Measurements from ENCODE around the gene MTTP.

The MTTP gene

DNA sequence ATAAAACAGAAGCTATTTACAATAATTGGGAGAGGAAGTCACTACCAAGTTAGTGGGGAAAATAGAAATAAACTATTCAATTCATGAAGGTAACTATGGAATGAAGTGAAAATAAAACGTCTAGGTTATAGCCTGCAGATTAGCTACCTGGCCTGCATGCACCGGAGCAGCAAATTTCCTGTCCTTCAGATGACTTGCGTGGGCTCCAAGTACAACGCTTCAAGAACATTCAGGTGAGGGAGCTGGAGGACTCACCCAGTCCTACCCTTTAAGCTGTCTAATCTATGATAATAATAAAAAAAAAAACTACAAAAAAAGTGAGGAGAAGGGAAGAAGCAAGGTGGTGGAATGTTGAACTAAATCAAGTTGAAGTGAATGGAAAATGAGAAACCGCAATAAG, 69.8 kb downstream of the MTTP start:
- TF ChIP-seq, protein P1, sequence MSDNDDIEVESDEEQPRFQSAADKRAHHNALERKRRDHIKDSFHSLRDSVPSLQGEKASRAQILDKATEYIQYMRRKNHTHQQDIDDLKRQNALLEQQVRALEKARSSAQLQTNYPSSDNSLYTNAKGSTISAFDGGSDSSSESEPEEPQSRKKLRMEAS (IDR thresholded peaks at IDR 0.05), result no peak
- TF ChIP-seq YY1 (IDR thresholded peaks at IDR 0.05; ENCODE audit: low read depth) (no peak), TCF12 (IDR thresholded peaks at IDR 0.05; ENCODE audit: low read depth) (no peak), EP300 (IDR thresholded peaks at IDR 0.05; ENCODE audit: borderline replicate concordance) (no peak)

DNA sequence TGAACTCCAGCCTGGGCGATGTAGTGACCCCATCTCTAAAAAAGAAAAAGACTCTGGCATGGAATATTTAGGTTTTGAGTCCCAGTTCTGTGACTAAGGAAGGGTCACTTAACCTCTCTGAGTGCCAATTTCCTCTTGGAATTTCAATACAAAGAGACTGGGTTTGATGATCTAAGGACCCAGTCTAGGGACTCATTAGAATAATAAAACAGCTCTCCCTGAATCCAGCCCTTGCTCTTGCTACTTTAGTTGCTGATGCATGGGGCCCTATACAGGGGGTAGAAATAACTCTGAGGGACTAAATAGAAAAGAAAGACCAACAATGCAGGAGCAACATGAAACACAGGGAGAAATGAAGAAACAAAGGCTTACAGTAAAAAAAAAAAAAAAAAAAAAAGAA, 70.4 kb downstream of the MTTP start:
- TF ChIP-seq ZBTB7A (IDR thresholded peaks at IDR 0.05; ENCODE audit: low read depth) (no peak), CREB1 (IDR thresholded peaks at IDR 0.05; ENCODE audit: low read depth) (no peak), EGR1 (IDR thresholded peaks at IDR 0.05) (no peak), EP300 (IDR thresholded peaks at IDR 0.05; ENCODE audit: borderline replicate concordance) (no peak), TAF1 (IDR thresholded peaks at IDR 0.05; ENCODE audit: low read depth) (no peak), TEAD4 (IDR thresholded peaks at IDR 0.05) (no peak), NFIC (IDR thresholded peaks at IDR 0.05) (no peak), TCF12 (IDR thresholded peaks at IDR 0.05; ENCODE audit: low read depth) (no peak), CEBPB (IDR thresholded peaks at IDR 0.05) (no peak), FOXM1 (IDR thresholded peaks at IDR 0.05; ENCODE audit: borderline replicate concordance, low read depth) (no peak), RAD21 (IDR thresholded peaks at IDR 0.05; ENCODE audit: low read depth) (no peak), YY1 (IDR thresholded peaks at IDR 0.05; ENCODE audit: low read depth) (no peak)
- TF ChIP-seq, protein P2, sequence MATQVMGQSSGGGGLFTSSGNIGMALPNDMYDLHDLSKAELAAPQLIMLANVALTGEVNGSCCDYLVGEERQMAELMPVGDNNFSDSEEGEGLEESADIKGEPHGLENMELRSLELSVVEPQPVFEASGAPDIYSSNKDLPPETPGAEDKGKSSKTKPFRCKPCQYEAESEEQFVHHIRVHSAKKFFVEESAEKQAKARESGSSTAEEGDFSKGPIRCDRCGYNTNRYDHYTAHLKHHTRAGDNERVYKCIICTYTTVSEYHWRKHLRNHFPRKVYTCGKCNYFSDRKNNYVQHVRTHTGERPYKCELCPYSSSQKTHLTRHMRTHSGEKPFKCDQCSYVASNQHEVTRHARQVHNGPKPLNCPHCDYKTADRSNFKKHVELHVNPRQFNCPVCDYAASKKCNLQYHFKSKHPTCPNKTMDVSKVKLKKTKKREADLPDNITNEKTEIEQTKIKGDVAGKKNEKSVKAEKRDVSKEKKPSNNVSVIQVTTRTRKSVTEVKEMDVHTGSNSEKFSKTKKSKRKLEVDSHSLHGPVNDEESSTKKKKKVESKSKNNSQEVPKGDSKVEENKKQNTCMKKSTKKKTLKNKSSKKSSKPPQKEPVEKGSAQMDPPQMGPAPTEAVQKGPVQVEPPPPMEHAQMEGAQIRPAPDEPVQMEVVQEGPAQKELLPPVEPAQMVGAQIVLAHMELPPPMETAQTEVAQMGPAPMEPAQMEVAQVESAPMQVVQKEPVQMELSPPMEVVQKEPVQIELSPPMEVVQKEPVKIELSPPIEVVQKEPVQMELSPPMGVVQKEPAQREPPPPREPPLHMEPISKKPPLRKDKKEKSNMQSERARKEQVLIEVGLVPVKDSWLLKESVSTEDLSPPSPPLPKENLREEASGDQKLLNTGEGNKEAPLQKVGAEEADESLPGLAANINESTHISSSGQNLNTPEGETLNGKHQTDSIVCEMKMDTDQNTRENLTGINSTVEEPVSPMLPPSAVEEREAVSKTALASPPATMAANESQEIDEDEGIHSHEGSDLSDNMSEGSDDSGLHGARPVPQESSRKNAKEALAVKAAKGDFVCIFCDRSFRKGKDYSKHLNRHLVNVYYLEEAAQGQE (IDR thresholded peaks at IDR 0.05; ENCODE audit: low read depth), result no peak
- TF ChIP-seq, protein P1 (IDR thresholded peaks at IDR 0.05), result no peak
- TF ChIP-seq, protein P3, sequence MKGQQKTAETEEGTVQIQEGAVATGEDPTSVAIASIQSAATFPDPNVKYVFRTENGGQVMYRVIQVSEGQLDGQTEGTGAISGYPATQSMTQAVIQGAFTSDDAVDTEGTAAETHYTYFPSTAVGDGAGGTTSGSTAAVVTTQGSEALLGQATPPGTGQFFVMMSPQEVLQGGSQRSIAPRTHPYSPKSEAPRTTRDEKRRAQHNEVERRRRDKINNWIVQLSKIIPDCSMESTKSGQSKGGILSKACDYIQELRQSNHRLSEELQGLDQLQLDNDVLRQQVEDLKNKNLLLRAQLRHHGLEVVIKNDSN (IDR thresholded peaks at IDR 0.05), result no peak

DNA sequence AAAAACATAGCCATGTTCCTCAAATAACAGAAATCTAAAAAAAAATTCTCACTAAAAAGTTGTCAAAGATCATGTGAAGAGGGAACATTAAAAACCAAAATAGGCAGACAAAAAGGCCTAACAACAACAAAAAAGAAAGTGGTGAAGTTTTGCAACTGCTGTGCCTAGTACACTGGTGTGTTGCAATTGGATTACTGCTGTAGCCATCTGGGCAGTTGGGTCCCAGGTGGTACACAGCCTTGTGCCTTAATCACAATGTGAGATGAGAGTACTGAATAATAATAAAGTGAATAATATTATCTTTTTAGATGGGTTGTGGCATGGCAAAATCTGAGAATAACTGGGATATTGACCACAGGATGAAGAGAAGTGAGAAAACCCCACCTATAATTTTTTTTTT, 71.0 kb downstream of the MTTP start:
- no peak for TF ChIP-seq EGR1 (IDR thresholded peaks at IDR 0.05)
- TF ChIP-seq, protein P3 (IDR thresholded peaks at IDR 0.05), result no peak
- TF ChIP-seq TAF1 (IDR thresholded peaks at IDR 0.05; ENCODE audit: low read depth), result no peak
- TF ChIP-seq FOXM1 (IDR thresholded peaks at IDR 0.05; ENCODE audit: borderline replicate concordance, low read depth), result no peak
- TF ChIP-seq, protein P1 (IDR thresholded peaks at IDR 0.05), result no peak
- TF ChIP-seq TEAD4 (IDR thresholded peaks at IDR 0.05), result no peak
- no peak for TF ChIP-seq CEBPB (IDR thresholded peaks at IDR 0.05)
- no peak for TF ChIP-seq EP300 (IDR thresholded peaks at IDR 0.05; ENCODE audit: borderline replicate concordance)
- no peak for TF ChIP-seq RAD21 (IDR thresholded peaks at IDR 0.05; ENCODE audit: low read depth)
- no peak for TF ChIP-seq NFIC (IDR thresholded peaks at IDR 0.05)

DNA sequence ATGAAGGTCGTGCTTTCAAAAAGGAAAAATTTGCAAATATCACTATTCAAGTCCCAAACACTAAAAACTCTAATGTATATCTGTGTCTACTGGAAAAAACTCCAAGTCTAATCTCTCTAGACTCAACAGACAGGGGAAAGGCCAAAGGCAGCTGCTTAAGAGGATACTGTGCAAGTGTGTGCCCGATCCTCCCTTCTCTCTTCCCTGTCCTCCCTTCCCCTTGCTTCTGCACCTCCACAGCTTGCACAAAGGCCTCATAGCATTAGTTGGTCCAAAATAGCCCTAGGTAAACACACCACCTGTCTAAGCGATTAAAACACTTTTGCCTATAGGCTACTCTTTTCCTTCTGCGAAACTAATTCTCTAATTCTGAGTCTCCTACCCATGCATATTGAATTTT, 72.4 kb downstream of the MTTP start:
- TF ChIP-seq, protein P3 (IDR thresholded peaks at IDR 0.05), result no peak
- TF ChIP-seq YY1 (IDR thresholded peaks at IDR 0.05; ENCODE audit: low read depth), result no peak
- TF ChIP-seq FOXM1 (IDR thresholded peaks at IDR 0.05; ENCODE audit: borderline replicate concordance, low read depth), result no peak
- TF ChIP-seq, protein P2 (IDR thresholded peaks at IDR 0.05; ENCODE audit: low read depth), result no peak
- no peak for TF ChIP-seq RAD21 (IDR thresholded peaks at IDR 0.05; ENCODE audit: low read depth)
- TF ChIP-seq, protein P1 (IDR thresholded peaks at IDR 0.05), result no peak
- TF ChIP-seq NFIC (IDR thresholded peaks at IDR 0.05), result no peak
- TF ChIP-seq TEAD4 (IDR thresholded peaks at IDR 0.05), result no peak
- TF ChIP-seq CEBPB (IDR thresholded peaks at IDR 0.05), result no peak

DNA sequence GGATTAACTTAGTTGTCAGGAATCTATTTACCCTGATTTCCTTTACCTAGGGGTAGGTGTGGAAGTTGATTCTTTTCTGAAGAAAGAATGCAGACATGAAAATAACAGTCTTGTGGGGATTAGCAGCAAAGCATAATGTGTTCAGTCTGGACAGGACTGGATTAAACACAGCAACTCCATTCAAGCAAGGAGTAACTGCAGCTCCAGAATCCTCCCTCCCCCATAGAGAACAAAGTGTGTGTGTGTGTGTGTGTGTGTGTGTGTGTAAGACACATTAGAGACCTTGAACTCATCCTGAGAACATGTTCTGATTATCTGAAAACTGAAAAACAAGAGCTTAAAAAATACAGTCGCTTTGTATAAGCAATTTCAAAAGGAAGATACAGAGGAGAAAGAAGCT, 73.7 kb downstream of the MTTP start:
- TF ChIP-seq TCF12 (IDR thresholded peaks at IDR 0.05; ENCODE audit: low read depth) (no peak), CREB1 (IDR thresholded peaks at IDR 0.05; ENCODE audit: low read depth) (no peak), EP300 (IDR thresholded peaks at IDR 0.05; ENCODE audit: borderline replicate concordance) (no peak), YY1 (IDR thresholded peaks at IDR 0.05; ENCODE audit: low read depth) (no peak), ZBTB7A (IDR thresholded peaks at IDR 0.05; ENCODE audit: low read depth) (no peak), TAF1 (IDR thresholded peaks at IDR 0.05; ENCODE audit: low read depth) (no peak), FOXM1 (IDR thresholded peaks at IDR 0.05; ENCODE audit: borderline replicate concordance, low read depth) (no peak), NFIC (IDR thresholded peaks at IDR 0.05) (no peak), CEBPB (IDR thresholded peaks at IDR 0.05) (no peak), RAD21 (IDR thresholded peaks at IDR 0.05; ENCODE audit: low read depth) (no peak), TEAD4 (IDR thresholded peaks at IDR 0.05) (no peak), EGR1 (IDR thresholded peaks at IDR 0.05) (no peak)
- TF ChIP-seq, protein P3 (IDR thresholded peaks at IDR 0.05), result no peak
- TF ChIP-seq, protein P2 (IDR thresholded peaks at IDR 0.05; ENCODE audit: low read depth), result no peak
- TF ChIP-seq, protein P1 (IDR thresholded peaks at IDR 0.05), result no peak
